IPS-NIHi11 (cell line): Measurements from ENCODE around the gene CLEC4M.

ENCODE experiments used
- DNase-seq: peaks from one replicate; pipeline ENCODE4 v3.0.0; 2012; ENCODE audit warnings: mixed read lengths, low spot score

Gene CLEC4M, protein sequence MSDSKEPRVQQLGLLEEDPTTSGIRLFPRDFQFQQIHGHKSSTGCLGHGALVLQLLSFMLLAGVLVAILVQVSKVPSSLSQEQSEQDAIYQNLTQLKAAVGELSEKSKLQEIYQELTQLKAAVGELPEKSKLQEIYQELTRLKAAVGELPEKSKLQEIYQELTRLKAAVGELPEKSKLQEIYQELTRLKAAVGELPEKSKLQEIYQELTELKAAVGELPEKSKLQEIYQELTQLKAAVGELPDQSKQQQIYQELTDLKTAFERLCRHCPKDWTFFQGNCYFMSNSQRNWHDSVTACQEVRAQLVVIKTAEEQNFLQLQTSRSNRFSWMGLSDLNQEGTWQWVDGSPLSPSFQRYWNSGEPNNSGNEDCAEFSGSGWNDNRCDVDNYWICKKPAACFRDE

DNA sequence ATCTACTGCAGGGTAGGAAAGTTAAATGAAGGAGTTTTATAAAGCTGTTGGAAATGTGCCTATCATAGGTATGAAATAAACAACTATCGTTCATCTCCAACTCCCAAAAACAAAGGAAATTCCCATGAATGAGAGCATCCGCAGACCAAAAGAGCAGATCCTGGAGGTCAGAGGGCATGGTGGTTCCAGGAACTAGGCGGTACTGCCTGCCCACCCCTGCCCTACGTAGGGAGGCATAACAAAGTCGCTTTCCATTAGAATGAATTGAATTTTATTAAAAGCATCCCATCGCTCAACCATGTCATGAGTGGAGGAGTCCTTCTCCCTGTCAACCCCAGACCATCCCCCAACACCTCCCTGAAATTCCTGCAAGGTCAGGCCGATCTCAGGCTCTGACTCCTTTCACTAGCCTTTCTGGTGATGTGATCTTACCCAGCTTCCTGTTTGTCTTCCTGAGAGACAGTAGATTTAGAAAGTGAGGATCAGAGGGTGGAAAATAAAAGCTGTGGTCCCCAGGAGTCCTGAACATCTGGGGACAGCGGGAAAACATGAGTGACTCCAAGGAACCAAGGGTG, at the start of gene CLEC4M:
TSS of gene CLEC4M (plus strand) at position 525 of the 575 bp plus-strand sequence. CDS start at position 549, 24 bp downstream.
- no peak for DNase-seq

DNA sequence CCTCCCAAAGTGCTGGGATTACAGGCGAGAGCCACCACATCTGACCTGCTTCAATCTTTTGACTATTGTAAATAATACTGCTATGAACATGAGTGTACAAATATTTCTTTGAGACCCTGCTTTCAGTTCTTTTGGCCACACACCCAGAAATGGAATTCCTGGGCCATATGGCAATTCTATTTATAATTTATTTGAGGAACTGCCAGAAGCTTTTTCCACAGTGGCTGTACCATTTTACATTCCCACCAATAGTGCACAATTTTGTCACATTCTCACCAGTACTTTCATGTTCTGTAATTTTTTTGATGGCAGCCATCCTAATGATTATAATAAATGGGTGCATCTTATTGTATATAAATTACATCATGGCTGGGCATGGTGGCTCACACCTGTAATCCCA, 47.4 kb upstream of the CLEC4M start:
- DNase-seq: no peak

DNA sequence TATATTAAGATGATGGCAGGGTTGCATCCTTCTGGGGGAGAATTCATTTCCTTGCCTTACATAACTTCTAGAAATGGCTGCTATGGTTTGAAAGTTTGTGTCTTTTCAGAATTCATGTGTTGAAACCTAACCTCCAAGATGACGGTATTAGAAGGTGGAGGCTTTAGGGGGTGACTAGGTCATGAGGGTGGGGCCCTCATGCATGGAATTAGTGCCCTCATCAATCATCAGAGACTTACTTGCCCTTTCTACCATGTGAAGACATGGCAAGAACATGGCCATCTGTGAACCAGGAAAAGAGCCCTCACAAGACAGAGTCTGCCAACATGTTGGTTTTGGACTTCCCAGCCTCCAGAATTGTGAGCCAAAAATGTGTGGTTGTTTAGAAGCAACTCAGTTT, 46.3 kb upstream of the CLEC4M start:
- DNase-seq: no peak

DNA sequence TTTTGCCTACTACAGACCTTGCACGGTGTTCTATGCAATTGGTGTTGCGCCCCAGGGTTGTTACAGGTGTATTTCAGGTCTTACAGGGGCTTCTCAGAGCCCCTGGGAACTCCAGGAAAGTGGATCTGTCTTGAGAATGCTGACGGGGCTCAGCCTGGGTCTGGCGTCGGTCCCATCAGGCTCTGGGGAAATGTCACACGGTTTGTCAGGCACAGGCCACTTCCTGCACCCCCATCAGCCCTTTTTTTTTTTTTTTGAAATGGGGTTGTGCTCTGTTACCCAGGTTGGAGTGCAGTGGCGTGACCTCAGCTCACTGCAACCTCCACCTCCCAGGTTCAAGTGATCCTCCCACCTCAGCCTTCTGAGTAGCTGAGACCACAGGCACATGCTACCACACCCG, 44.4 kb upstream of the CLEC4M start:
- no peak for DNase-seq

DNA sequence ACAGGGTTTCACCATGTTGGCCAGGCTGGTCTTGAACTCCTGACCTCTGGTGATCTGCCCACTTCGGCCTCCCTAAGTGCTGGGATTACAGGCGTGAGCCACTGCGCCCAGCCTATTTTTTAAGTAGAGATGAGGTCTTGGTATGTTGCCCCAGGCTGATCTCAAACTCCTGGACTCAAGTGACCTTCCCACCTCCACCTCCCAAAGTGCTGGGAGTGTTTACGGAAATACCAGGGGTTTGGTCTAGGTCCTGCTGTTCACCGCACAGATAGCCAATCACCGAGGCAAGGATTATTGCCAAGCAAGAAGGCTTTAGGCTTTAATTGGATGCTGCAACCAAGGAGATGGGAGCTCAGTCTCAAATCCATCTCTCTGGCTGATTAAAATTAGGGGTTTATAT, 42.7 kb upstream of the CLEC4M start:
- no peak for DNase-seq

DNA sequence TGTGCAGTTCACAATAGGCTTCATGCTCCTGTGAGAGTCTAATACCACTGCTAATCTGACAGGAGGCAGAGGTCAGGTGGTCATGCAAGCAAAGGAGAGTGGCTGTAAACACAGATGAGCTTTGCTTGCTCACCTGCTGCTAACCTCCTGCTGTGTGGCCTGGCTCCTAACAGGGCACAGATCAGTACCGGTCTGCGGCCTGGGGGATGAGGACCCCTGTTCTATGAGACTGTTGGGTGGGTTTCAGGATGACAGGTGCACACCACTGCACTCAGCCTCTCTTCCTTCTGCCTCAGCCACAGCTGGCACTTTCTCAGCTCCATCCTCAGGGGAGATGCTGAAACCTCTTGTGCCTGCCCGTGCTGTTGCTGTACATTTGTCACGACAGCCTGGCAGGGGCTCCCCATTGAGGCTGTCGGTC, 40.8 kb upstream of the CLEC4M start:
- DNase-seq: no peak

DNA sequence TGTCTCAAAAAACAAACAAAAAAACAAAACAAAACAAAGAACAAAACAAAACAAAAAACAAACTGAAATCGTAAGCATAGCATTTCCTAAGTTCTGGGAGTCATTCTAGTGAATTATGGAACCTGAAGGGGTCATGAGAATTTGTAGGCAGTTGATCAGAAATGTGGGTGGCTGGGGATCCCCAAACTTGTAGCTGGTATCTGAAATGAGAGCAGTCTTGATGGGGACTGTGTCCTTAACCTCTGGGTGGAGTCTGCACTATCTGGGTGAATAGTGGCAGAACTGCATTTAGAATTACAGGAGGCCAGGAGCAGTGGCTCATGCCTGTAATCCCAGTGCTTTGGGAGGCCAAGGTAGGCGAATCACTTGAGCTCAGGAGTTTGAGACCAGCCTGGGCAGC, 37.3 kb upstream of the CLEC4M start:
- DNase-seq: no peak

DNA sequence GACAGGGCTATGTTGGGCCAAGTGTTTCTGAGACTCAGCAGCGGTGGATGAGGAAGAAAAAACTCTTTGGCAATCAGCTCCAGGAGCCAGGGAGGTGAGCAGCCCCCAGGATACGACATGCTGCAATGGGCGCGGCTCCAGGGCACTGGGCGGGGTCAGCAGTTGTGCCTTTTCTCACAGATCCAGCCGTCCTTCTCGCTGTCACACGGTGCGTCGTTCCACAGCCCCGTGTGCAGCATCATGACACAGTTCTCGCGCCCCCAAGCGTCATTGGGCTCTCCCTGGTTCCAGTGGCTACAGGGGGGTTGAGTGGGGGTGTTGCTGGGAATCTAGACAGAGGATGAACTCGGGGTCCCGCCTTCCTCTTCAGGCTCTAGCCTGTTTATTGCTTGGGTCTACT, 33.8 kb upstream of the CLEC4M start:
- DNase-seq: no peak

DNA sequence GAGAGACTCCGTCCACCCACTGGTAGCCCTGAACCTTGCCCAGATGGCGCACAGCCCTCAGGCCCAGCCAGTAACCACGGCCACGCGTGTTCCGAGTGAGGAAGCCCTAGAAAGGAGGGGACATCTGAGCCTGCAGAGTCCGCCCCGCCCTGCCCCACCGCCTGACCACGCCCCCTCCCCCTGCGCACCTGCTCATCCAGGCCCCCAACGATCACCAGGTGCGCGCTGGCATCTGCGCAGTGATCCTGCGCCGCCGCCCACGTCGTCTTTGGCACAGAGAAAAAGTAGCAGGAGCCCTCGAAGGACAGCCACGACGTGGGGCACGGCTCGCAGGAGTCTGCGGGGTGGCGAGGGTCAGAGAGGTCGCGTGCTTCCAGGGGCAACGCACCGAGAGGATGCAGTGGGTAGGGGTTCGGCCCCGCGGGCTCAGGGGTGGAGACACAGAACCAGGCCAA, 33.2 kb upstream of the CLEC4M start:
- DNase-seq: peak; percentile 64

DNA sequence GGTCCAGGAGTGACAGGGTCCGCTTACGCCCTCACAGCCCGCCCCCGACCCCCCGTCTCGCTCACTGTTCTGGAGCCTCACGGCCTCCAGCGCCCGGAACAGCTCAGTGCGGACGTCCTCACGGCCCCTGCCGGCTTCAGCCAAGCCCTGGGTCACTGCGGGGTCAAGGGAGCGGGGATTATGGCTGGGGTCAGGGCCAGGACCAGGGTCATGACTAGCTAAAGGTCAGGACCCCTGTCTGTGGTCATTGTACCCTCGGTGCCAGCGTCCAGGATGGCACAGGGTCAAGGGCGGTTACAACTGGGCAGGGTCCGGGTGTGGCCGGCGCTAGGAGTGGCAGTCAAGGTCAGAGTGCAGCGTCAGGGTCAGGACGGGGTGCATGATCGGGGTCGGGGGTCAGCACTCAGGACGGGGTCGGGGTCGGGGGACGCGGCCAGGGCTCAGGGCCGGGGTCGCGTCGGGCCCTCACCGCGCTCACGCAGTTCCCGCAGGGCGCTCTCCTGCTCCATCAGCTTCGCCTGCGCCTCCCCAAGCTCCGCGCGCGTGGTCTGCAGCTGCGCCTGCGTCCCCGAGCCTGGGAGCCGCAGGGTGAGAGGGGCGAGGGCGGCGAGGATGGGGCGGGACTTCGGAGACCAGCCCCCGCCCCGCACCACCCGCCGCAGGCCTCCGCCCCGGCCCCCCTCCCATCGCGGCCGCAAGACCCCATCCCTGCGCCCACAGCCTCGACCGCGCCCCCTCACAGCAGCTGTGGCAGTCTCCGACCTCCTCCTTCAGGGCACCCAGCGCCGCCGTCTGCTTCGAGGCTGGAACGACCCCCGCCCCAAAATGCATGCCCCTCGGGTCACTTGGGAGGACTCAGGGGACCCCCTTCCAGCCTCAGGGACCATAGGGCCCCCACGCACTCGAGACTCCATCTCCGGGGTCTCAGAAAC, 32.5 kb upstream of the CLEC4M start:
- no peak for DNase-seq

DNA sequence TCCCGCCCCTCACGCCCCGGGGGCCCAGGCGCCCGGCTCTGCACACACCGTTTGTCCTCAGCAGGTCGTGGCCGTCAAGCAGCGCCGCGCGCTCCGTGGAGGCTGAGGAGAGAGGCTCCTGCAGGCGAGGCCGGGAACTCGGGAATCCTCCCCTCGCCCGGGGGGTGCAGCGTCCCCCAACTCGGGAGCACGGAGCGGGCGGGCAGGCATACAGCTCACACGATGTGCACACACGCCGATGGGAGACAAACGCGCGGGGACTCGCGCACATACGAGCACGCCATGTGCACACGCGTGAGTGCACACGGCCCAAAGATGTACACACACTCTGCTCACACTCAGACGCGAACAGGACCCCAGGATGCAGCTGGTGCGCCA, 31.8 kb upstream of the CLEC4M start:
- no peak for DNase-seq

DNA sequence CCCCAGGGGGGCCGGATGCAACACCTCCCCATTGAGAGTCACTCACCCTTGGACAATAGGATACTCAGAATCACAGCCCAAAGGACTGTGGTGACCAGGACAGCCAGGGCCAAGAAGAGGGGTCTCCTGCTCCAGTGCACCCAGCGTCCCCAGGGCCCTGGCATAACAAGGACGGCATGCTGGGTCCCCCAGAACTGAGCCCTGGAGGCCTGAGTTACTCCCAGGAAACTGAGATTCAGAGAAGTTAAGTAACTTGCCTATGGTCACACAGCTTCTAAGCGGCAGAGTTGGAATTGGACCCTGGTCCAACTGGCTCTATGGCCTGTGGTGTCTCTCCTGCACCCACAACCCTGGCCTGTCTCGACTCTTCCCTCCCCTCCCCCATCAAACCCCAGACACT, 31.4 kb upstream of the CLEC4M start:
- no peak for DNase-seq

DNA sequence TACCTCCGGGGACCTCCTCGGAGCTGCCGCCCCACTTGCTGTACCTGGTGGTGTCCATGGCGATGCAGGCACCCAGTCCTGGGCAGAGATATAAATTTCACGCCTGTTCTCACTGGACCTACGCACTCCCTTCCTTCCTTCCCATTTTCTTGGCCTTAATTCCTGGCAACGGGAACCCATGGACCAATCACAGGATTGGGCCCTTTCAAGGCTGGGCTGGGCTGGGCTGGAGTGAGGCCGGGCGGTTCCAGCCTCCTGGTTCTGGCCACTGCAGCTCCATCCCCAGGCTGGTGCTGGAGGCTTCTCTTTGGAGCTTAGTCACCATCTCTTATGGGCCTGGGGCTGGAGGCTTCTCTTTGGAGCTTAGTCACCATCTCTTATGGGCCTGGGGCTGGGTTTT, 31.0 kb upstream of the CLEC4M start, which contains the start of gene CLEC4G:
TSS of gene CLEC4G (minus strand) at position 66 of the 400 bp plus-strand sequence. CDS start at position 58, 8 bp downstream.
- no peak for DNase-seq

DNA sequence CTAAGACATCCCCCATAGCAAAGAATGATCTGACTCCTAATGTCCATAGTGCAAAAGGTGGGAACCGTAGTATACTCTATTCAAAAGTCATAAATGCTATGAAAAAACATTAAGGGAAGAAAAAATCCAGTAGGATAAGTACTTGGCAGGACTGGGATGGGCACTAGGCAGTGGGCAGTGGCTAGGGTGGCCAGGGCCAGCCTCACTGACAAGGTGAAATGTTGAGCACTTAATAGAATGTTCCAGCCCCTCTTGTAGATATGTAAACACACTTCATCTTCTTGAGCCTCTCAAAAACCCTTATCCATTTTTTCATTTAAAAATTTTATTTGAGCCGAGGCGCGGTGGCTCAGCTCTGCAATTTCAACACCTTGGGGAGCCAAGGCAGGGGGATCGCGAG, 29.7 kb upstream of the CLEC4M start:
- DNase-seq: no peak

DNA sequence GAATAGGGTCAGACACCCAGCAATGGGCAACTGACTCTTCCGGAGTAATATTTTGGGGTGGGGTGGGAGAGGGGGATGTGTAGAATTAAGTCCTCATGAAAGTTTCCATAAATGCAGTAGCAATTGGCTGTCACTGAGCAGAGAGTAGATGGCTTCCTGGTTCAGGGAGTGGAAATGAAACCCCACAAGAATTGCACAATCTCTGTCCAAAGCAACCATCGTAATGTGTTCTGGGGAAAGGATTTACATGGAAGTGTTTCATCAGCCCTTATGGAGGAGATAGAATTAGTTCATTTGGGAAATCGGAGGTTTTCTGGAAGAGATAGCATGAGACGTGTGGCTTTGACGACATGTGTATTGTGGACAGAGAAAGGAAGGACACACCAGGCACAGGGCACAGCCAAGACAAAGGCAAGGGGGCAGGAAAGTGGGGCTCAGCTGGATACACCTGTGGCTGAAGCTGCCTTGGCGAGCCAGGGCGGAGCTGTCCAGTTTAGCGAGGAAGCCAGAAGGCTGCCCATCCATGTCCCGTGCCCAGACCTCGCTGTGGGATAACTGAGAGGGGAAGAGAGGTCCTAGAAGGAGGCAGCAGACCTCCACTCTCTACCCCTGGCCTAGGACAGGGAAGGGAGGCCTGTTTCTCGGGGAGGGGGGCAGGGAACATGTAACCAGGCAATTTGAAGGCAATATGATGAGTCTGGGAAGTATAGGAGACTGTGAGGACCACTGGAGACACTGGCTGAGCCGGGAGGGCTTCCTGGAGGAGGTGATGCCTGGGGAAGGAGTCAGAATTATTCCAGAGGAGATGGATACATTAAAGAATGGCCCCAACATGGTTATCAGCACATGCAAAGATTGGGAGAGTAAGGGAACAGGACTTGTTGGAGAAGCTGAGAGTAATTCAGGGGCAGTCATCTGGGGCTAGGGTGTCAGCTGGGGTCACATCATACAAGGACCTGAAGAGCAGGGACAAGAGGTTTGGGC, 28.5 kb upstream of the CLEC4M start:
- DNase-seq: no peak

DNA sequence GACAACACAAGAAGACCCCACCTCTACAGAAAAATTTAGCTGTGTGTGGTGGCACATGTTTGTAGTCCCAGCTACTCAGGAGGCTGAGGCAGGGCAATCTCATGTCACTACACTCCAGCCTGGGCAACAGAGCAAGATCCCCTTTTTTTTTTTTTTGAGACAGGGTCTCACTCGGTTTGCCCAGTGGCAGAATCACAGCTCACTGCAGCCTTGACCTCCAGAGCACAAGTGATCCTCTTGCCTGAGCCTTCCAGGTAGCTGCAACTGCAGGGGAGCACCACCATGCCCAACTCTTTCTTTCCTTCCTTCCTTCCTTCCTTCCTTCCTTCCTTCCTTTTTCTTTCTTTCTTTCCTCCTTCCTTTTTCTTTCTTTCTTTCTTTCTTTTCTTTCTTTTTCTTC, 26.9 kb upstream of the CLEC4M start:
- no peak for DNase-seq

DNA sequence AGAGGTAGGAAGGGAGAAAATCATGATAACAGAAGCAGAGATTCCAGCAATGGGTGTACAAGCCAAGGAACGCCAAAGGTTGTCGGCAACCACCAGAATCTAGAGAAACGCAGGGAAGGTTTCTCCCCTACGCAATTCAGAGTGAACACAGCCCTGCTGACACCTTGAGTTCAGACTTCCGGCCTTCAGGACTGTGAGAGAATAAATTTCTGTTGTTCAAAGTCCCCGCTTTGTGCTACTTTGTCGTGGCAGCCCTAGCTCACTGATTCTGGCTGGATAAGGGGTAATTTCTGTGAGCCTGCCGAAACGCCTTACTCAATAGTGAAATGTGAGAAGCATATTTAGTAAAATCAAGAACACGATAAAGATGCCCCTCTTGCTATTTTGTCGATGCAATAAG, 25.8 kb upstream of the CLEC4M start:
- DNase-seq: no peak

DNA sequence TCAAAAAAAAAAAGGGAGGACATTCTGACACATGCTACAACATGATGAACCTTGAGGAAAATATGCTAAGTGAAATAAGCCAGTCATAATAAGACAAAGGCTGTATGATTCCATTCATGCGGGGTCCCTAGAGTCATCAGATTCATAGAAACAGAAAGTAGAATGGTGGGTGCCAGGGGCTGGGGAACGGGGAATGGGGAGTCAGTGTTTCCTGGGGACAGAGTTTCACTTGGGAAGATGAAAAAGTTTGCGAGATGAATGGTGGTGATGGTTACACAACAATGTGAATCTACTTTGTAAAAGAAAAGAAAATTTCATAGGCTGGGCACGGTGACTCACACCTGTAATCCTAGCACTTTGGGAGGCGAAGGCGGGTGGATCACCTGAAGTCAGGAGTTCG, 25.0 kb upstream of the CLEC4M start:
- no peak for DNase-seq

DNA sequence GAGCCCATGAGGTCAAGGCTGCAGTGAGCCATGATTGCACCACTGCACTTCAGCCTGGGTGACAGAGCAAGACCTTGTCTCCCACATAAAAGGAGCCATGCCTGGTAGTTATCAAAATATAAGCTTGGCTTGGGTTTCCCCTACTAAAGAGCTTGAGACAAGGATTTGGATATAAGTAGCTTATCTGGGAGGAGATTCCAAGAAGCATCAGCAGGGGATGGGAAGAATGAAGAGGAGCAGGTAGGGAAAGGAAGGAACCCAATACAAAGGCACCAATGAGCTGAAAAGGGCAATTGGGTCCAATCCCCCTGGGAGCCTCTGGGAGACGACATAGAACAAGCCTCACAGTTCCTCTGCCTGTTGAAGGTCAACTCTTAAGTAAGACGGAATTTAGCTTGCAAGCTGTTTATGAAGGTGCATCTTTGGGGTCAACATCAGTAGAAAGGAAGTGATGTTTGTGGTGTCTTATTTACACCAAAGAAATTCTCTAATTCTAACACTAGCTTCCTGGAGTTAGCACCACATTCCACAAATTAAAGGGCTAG, 23.8 kb upstream of the CLEC4M start:
- DNase-seq: no peak

DNA sequence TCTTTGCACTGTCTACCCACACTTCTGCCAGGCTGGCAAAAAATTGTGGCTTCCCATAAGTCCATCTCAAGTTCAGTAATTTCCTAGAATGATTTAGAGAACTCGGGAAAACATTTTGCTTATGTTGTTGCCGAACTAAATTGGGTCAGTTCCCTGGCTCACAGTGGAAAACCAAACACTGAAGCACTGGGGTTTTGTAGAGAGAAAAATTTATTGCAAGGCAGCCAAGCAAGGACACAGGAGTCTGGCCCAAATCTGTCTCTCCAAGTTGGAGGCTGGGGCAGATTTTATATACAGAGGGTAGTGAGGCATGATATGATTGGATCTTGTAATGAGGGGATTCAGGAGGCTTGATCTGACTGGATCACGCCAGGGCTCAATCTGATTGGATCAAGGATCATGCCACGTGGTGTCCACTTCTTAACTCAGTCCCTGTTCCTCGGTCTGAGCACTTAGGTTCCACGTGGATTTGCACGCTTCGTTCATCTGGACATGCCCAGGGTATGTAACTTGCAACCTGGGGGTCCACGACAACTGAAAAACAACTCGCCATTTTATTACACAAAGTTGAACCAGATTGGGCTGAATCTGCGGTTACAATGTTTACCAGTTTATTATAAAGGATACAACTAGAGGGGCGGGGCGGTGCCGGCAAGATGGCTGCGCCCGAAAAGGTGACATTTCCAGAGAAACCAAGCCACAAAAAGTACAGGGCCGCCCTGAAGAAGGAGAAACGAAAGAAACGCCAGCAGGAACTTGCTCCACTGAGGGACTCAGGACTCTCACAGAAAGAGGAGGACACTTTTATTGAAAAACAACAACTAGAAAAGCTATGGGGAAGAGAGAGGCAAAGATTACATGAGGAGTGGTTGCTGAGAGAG, 23.0 kb upstream of the CLEC4M start:
- DNase-seq: peak; percentile 1
